T-cell (primary cell): ENCODE results near the gene OR4C16. TPM values are rescaled to one million over a fixed set of nuclear protein-coding genes. Genes with fewer than 3 reads are reported as not detected.

Experiments
- ATAC-seq, 4 experiments: fragments of 200-7000 bp in 3 of 4; fragments of 150-1000 bp in 1 of 4; cut with Tn5 transposase; replicated peaks in 1 of 4; 1 replicate in 3 of 4; 2 replicates in 1 of 4; pipeline ENCODE4 v1.10.0; 2021; ENCODE audit warnings: moderate library complexity in 3 of 4, mild to moderate bottlenecking in 2 of 4, moderate number of reproducible peaks in 1 of 4
- CTCF ChIA-PET, 2 donors: fragments of 300-600 bp; sonication (Branson Sonifier 250); formaldehyde crosslinking; loops; one replicate each; lab custom pipeline; 2022; ENCODE audit warnings: antibody characterized with exemption in 2 of 2; lab: Charles Lee
- POLR2A ChIA-PET, 2 donors: fragments of 300-600 bp; sonication (Branson Sonifier 250); formaldehyde crosslinking; loops; one replicate each; lab custom pipeline; 2022; ENCODE audit warnings: antibody characterized with exemption in 2 of 2; lab: Charles Lee
- DNase-seq, 35 experiments: peaks; one replicate each; pipeline versions ENCODE4 v3.0.0 to v3.0.0-alpha.2; 2013 to 2023
- H3K27ac ChIP-seq: one replicate; pipeline ENCODE4 v1.5.1; 2013; ENCODE audit warnings: low read length
- H3K27me3 ChIP-seq, 2 experiments: replicated peaks in 1 of 2; 1 replicate in 1 of 2; 2 replicates in 1 of 2; pipeline versions ENCODE4 v1.6.1 to v1.7.0; 2013; ENCODE audit warnings: low read length in 1 of 2, mixed read lengths in 1 of 2; ENCODE audit not compliant: control insufficient read depth in 2 of 2, insufficient read depth in 2 of 2; ENCODE audit errors: extremely low read depth in 1 of 2
- H3K36me3 ChIP-seq, 2 donors: 1 replicate in 1 of 2; 2 replicates in 1 of 2; pipeline versions ENCODE4 v1.6.1 to v1.7.0; 2013; ENCODE audit warnings: low read length in 1 of 2; ENCODE audit not compliant: control insufficient read depth in 2 of 2, insufficient read depth in 1 of 2; ENCODE audit errors: extremely low read depth in 1 of 2
- H3K4me1 ChIP-seq, 2 experiments: 1 replicate in 1 of 2; 2 replicates in 1 of 2; pipeline versions ENCODE4 v1.6.1 to v1.7.0; 2013; ENCODE audit warnings: low read length in 2 of 2, mixed read lengths in 1 of 2; ENCODE audit not compliant: insufficient read depth in 2 of 2, control insufficient read depth in 1 of 2; ENCODE audit errors: extremely low read depth in 1 of 2
- H3K4me3 ChIP-seq, 2 donors: 1 replicate in 1 of 2; 2 replicates in 1 of 2; pipeline versions ENCODE4 v1.5.1 to v1.7.0; 2013; ENCODE audit warnings: mild to moderate bottlenecking in 2 of 2, low read length in 1 of 2, moderate library complexity in 1 of 2; ENCODE audit not compliant: control insufficient read depth in 1 of 2; ENCODE audit errors: extremely low read depth in 1 of 2
- H3K9me3 ChIP-seq: 2 replicates; pipeline ENCODE4 v1.7.0; 2013
- H3K27ac Mint-ChIP-seq, 2 donors: one replicate each; pipeline ENCODE4 v1.8.0; 2020 to 2021; ENCODE audit warnings: mild to moderate bottlenecking in 2 of 2, mixed read lengths in 2 of 2
- H3K27me3 Mint-ChIP-seq, 2 donors: one replicate each; pipeline ENCODE4 v1.8.0; 2021 to 2022; ENCODE audit warnings: mixed read lengths in 2 of 2
- H3K36me3 Mint-ChIP-seq: one replicate; pipeline ENCODE4 v1.8.0; 2021; ENCODE audit warnings: mixed read lengths
- H3K4me1 Mint-ChIP-seq, 3 donors: one replicate each; pipeline ENCODE4 v1.8.0; 2020 to 2022; ENCODE audit warnings: mixed read lengths in 3 of 3, mild to moderate bottlenecking in 1 of 3
- H3K4me3 Mint-ChIP-seq, 3 donors: one replicate each; pipeline ENCODE4 v1.8.0; 2020 to 2022; ENCODE audit warnings: mild to moderate bottlenecking in 3 of 3, mixed read lengths in 3 of 3, moderate library complexity in 3 of 3
- H3K9me3 Mint-ChIP-seq, 3 donors: one replicate each; pipeline ENCODE4 v1.8.0; 2020 to 2022; ENCODE audit warnings: mixed read lengths in 3 of 3
- WGBS: methylation state at CpG from one replicate; pipeline ENCODE4 v1.1.5; 2013; ENCODE audit warnings: missing lambda C conversion rate; ENCODE audit not compliant: insufficient coverage; 5-methylcytosine and 5-hydroxymethylcytosine counted together
- total RNA-seq, 35 experiments: library from RNA in 6 of 35; stranded (reverse) in 6 of 35; fragments of 120-200 nt in 1 of 35; gene quantifications; one replicate each; pipeline versions ENCODE4 v1.2.1 to v1.2.4 and lab custom pipeline; 2013 to 2026

The OR4C16 gene, protein sequence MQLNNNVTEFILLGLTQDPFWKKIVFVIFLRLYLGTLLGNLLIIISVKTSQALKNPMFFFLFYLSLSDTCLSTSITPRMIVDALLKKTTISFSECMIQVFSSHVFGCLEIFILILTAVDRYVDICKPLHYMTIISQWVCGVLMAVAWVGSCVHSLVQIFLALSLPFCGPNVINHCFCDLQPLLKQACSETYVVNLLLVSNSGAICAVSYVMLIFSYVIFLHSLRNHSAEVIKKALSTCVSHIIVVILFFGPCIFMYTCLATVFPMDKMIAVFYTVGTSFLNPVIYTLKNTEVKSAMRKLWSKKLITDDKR
- total RNA-seq (not detected), total RNA-seq (lab: John Stamatoyannopoulos, UW) (0 reads per million in 29 experiments)
- total RNA-seq (2013) = not detected

DNA sequence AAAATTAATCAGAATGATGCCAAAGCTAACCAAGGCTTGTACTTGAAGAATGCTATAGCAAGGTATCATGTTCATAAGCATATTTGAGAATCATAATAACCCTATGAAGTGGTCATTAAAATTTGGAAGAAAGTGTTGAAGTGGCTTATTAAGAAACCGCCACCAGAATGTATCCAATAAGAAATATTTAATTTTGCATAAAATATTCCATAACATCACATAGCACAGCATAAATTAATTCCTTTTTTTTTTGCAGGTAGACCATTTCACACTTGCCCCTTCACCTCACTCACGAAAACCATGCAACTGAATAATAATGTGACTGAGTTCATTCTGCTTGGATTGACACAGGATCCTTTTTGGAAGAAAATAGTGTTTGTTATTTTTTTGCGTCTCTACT is at the start of gene OR4C16:
OR4C16 (plus strand) TSS at position 301 of the 400 bp plus-strand sequence; CDS start at position 301, 0 bp downstream.
- Mint-ChIP-seq H3K27me3 (no peaks in the 10 kb centered on the region), H3K9me3 (peaks cover 10 to 37% (median 29%) of the 10 kb centered on the region in 3 donors), H3K4me1 (no peaks in the 10 kb centered on the region), H3K4me3 (no peak within 1 kb of the TSS), H3K27ac (no peak within 1 kb of the TSS), H3K36me3 (no peaks in the 10 kb centered on the region)
- H3K36me3 ChIP-seq = no peaks in the 10 kb centered on the region
- H3K27me3 ChIP-seq = no peaks in the 10 kb centered on the region
- ATAC-seq (no peak), DNase-seq (no peak)
- H3K4me3 ChIP-seq = no peak within 1 kb of the TSS
- H3K4me1 ChIP-seq = no peaks in the 10 kb centered on the region
- peaks cover 10% of the 10 kb centered on the region for H3K9me3 ChIP-seq
- no CpG with 5 or more reads among the region's 3 CpGs for WGBS
- ChIA-PET CTCF (no interaction called here), POLR2A (no interaction called here)
- no peak within 1 kb of the TSS for H3K27ac ChIP-seq

GRCh38 chr11:55554169-55554568 is 17.8 kb upstream of the OR4C16 start, which contains the start of gene OR4C15:
Gene OR4C15, plus strand, starts transcription at chr11:55554469. Its CDS starts 0 bp downstream, at chr11:55554469.
- Histone ChIP-seq H3K27ac (no peak within 1 kb of the TSS), H3K36me3 (no peaks in the 10 kb centered on the region), H3K9me3 (peaks cover 5% of the 10 kb centered on the region), H3K4me1 (no peaks in the 10 kb centered on the region), H3K4me3 (no peak within 1 kb of the TSS), H3K27me3 (no peaks in the 10 kb centered on the region)
- CTCF ChIA-PET = no interaction called here
- Mint-ChIP-seq H3K27me3 (no peaks in the 10 kb centered on the region), H3K4me3 (no peak within 1 kb of the TSS), H3K4me1 (no peaks in the 10 kb centered on the region), H3K27ac (no peak within 1 kb of the TSS), H3K36me3 (no peaks in the 10 kb centered on the region), H3K9me3 (peaks cover 17 to 39% (median 37%) of the 10 kb centered on the region in 3 donors)
- ATAC-seq = no peak
- POLR2A ChIA-PET = no interaction called here
- no peak for DNase-seq

GRCh38 chr11:55572548-55572947 is 620 bp downstream of the OR4C16 start:
- ChIA-PET POLR2A (no interaction called here), CTCF (no interaction called here)
- Histone ChIP-seq H3K4me1 (no peaks in the 10 kb centered on the region), H3K9me3 (peaks cover 10% of the 10 kb centered on the region), H3K4me3 (no peak overlapping the region), H3K27me3 (no peaks in the 10 kb centered on the region), H3K27ac (no peak overlapping the region), H3K36me3 (no peaks in the 10 kb centered on the region)
- Mint-ChIP-seq H3K27me3 (no peaks in the 10 kb centered on the region), H3K4me1 (no peaks in the 10 kb centered on the region), H3K27ac (no peak overlapping the region), H3K4me3 (no peak overlapping the region), H3K36me3 (no peaks in the 10 kb centered on the region), H3K9me3 (peaks cover 10 to 42% (median 34%) of the 10 kb centered on the region in 3 donors)
- DNase-seq (no peak), ATAC-seq (no peak)
- no CpG with 5 or more reads among the region's 1 CpG for WGBS

GRCh38 chr11:55607545-55607944 is 35.6 kb downstream of the OR4C16 start, which contains the start of gene OR4C11:
Gene OR4C11, minus strand, starts transcription at chr11:55607645. Its CDS starts 3,272 bp downstream, at chr11:55604373.
- H3K27ac Mint-ChIP-seq = no peak within 1 kb of the TSS
- no peak for ATAC-seq
- H3K36me3 ChIP-seq = no peaks in the 10 kb centered on the region
- no peaks in the 10 kb centered on the region for H3K4me1 Mint-ChIP-seq
- H3K4me1 ChIP-seq = no peaks in the 10 kb centered on the region
- H3K4me3 Mint-ChIP-seq = no peak within 1 kb of the TSS
- H3K36me3 Mint-ChIP-seq = no peaks in the 10 kb centered on the region
- H3K27me3 Mint-ChIP-seq = no peaks in the 10 kb centered on the region
- peaks cover 7% of the 10 kb centered on the region for H3K9me3 ChIP-seq
- H3K4me3 ChIP-seq = no peak within 1 kb of the TSS
- ChIA-PET CTCF (no interaction called here), POLR2A (no interaction called here)
- no peak within 1 kb of the TSS for H3K27ac ChIP-seq
- WGBS = no CpG with 5 or more reads among the region's 2 CpGs
- no peak for DNase-seq
- H3K9me3 Mint-ChIP-seq = peaks cover 3 to 37% (median 26%) of the 10 kb centered on the region in 3 donors
- H3K27me3 ChIP-seq = no peaks in the 10 kb centered on the region

Other genes with a start within 250 kb of the OR4C16 start
- not detected for gene OR4A16, start 228.9 kb upstream of the OR4C16 start, total RNA-seq
- gene OR4A15, start 204.2 kb upstream of the OR4C16 start, total RNA-seq = not detected
- gene OR4C15, start 17.7 kb upstream of the OR4C16 start, total RNA-seq = not detected
- gene OR4C11, start 35.5 kb downstream of the OR4C16 start, total RNA-seq = not detected
- not detected for gene OR4P4, start 63.0 kb downstream of the OR4C16 start, total RNA-seq
- gene OR4S2, start 76.2 kb downstream of the OR4C16 start, total RNA-seq = not detected
- gene OR4C6, start 90.1 kb downstream of the OR4C16 start, total RNA-seq = not detected
- not detected for gene OR5D13, start 201.3 kb downstream of the OR4C16 start, total RNA-seq
- not detected for gene OR5D14, start 223.4 kb downstream of the OR4C16 start, total RNA-seq
- not detected for gene OR5L1, start 239.2 kb downstream of the OR4C16 start, total RNA-seq
- not detected for gene OR5D18, start 247.5 kb downstream of the OR4C16 start, total RNA-seq